Measurements from ENCODE around the gene DYNLRB1.

DYNLRB1 gene

DNA sequence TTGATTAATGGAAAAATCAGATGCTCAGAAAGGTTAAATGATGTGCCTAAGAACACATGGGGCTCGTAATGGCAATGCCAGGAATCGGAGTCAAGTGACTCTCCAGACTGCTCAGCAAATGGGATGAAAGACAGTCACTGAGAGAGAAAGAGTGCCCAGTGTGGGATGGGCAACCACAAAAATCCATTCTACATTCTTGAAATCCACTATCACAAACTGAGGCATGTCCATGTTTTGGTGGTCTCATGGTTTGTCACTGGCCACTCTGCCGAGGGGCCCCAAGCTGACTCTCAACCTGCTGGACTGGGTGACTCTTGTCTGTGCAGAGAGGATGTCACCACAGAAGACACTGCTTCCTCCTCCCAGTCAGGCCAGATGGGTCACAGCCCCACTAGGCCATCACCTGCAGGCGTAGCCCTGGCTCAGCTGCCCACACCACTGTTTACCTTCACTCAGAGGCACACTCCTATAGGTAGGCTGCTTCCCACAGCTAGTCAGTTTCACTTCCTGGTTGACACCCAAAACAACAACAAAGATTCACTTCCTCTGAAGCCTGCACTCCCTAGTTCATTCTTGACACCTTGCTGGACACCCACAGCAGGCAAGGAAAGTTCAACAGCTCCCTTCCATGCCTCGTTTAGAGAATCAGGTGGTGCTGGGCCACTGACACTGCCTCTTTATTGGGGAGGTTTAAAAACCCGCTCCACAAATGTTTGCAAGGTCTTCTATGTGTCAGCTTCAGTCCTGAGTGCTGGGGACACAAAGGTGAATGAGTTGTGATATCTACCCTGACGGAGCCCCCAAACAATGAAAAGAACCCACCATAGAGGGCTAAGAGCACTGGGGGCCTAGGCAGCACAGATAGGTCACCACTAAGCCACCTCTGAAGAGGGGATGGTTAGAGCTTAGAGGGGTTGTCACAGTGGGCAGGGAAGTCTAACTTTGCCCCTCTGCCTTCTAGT, 64.0 kb downstream of the DYNLRB1 start:
- DNase-seq = no peak

- no peak for DNase-seq
Measured at GRCh38 chr20:34581341-34582184, 65.3 kb downstream of the DYNLRB1 start.

DNA sequence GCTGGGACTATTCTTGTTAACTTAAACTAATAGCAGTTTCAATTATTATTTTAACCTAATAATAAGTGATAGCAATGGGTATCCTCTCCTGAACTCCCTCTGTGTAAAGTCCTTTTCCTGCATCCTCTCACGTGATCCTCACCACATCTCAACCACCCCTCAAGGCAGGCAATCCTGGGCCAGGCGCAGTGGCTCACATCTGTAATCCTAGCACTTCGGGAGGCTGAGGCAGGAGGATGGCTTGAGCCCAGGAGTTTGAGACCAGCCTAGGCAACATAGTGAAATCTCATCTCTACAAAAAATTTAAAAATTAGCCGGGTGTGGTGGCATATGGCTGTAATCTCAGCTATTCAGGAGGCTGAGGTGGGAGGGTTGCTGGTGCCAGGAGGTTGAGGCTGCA, 66.0 kb downstream of the DYNLRB1 start:
- DNase-seq = no peak

- no peak for DNase-seq
Measured at GRCh38 chr20:34582911-34583310, 66.7 kb downstream of the DYNLRB1 start.

DNA sequence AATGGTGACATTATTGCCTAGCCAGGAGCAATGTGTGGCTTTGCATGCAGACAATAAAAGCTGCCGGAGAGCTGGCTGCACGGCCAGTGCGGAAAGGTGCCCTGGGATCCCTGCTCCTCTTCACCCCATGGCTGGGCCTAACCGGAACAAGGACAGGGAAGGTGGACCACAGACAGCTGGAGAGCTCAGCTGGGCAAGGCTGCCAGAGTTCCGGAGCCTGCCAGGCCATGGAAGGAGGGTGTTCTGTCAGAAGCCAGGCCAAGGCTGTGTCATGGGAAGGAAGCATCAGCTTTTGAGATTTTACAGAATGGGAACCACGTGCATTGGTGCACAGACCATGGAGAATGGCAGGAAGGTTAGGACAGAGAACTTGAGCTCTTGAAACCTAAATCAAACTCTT, 67.3 kb downstream of the DYNLRB1 start:
- no peak for DNase-seq

- no peak for DNase-seq
Measured at GRCh38 chr20:34585019-34585418, 68.8 kb downstream of the DYNLRB1 start.

GRCh38 chr20:34586488-34587163, 70.4 kb downstream of the DYNLRB1 start:
- DNase-seq = no peak

Data from NCI-H1694 (cell line).